Activated naive CD4-positive, alpha-beta T cell treated with anti-CD3 and anti-CD28 coated beads, Interleukin-2, amount 10 ng/mL, durations not matched to agents 7 days and 5 days (primary cell): ENCODE data around the gene MCOLN1.

Experiments
- CTCF ChIA-PET: fragments of 350-600 bp; sonication (Branson Sonifier 250); formaldehyde crosslinking; loops from one replicate; lab custom pipeline; 2021; ENCODE audit warnings: antibody characterized with exemption; lab: Charles Lee
- DNase-seq: peaks from one replicate; pipeline ENCODE4 v3.0.0-alpha.2; 2020
- H3K27ac Mint-ChIP-seq: one replicate; pipeline ENCODE4 v1.8.0; 2021; ENCODE audit warnings: mild to moderate bottlenecking, moderate library complexity, mixed read lengths
- H3K27me3 Mint-ChIP-seq: one replicate; pipeline ENCODE4 v1.8.0; 2021; ENCODE audit warnings: mild to moderate bottlenecking, mixed read lengths
- H3K36me3 Mint-ChIP-seq: one replicate; pipeline ENCODE4 v1.8.0; 2021; ENCODE audit warnings: mixed read lengths
- H3K4me1 Mint-ChIP-seq: one replicate; pipeline ENCODE4 v1.8.0; 2021; ENCODE audit warnings: mixed read lengths
- H3K4me3 Mint-ChIP-seq: one replicate; pipeline ENCODE4 v1.8.0; 2021; ENCODE audit warnings: mild to moderate bottlenecking, moderate library complexity, mixed read lengths
- H3K9me3 Mint-ChIP-seq: one replicate; pipeline ENCODE4 v1.8.0; 2021; ENCODE audit warnings: mixed read lengths

The MCOLN1 gene

GRCh38 chr19:7550987-7551761 lies 28.8 kb downstream of the MCOLN1 start:
- H3K27me3 Mint-ChIP-seq, result no peaks in the 10 kb centered on the region
- no peak overlapping the region for H3K27ac Mint-ChIP-seq
- H3K4me3 Mint-ChIP-seq, result no peak overlapping the region
- peak; percentile 39 for DNase-seq
- H3K9me3 Mint-ChIP-seq, result no peaks in the 10 kb centered on the region
- CTCF ChIA-PET, result interaction anchor here (2.6 kb wide), 1 partner anchor 17 kb away, joined by 12 read pairs; no protein-coding TSS in a partner anchor
- H3K4me1 Mint-ChIP-seq, result peaks cover 22% of the 10 kb centered on the region
- H3K36me3 Mint-ChIP-seq, result peaks cover 32% of the 10 kb centered on the region

- peaks cover 40% of the 10 kb centered on the region for H3K36me3 Mint-ChIP-seq
- H3K27ac Mint-ChIP-seq, result peak overlapping the region; percentile 65
- peaks cover 18% of the 10 kb centered on the region for H3K4me1 Mint-ChIP-seq
- no peaks in the 10 kb centered on the region for H3K9me3 Mint-ChIP-seq
- no peak overlapping the region for H3K4me3 Mint-ChIP-seq
- no peaks in the 10 kb centered on the region for H3K27me3 Mint-ChIP-seq
- CTCF ChIA-PET, result interaction anchor here (2.6 kb wide), 1 partner anchor 16 kb away, joined by 12 read pairs; no protein-coding TSS in a partner anchor
- peak; percentile 34 for DNase-seq
These were observed 30.4 kb downstream of the MCOLN1 start for GRCh38 chr19:7552781-7553180.

GRCh38 chr19:7554565-7554964 lies 32.1 kb downstream of the MCOLN1 start:
- peaks cover 18% of the 10 kb centered on the region for H3K4me1 Mint-ChIP-seq
- no peak overlapping the region for H3K4me3 Mint-ChIP-seq
- no peak overlapping the region for H3K27ac Mint-ChIP-seq
- no peak for DNase-seq
- no peaks in the 10 kb centered on the region for H3K27me3 Mint-ChIP-seq
- CTCF ChIA-PET, result no interaction called here
- no peaks in the 10 kb centered on the region for H3K9me3 Mint-ChIP-seq
- peaks cover 50% of the 10 kb centered on the region for H3K36me3 Mint-ChIP-seq

GRCh38 chr19:7554990-7555864 lies 32.8 kb downstream of the MCOLN1 start:
- H3K27ac Mint-ChIP-seq, result no peak overlapping the region
- CTCF ChIA-PET, result no interaction called here
- no peaks in the 10 kb centered on the region for H3K27me3 Mint-ChIP-seq
- no peak overlapping the region for H3K4me3 Mint-ChIP-seq
- no peaks in the 10 kb centered on the region for H3K9me3 Mint-ChIP-seq
- peaks cover 48% of the 10 kb centered on the region for H3K36me3 Mint-ChIP-seq
- peak; percentile 34 for DNase-seq
- H3K4me1 Mint-ChIP-seq, result peaks cover 16% of the 10 kb centered on the region

GRCh38 chr19:7556696-7557315 lies 34.4 kb downstream of the MCOLN1 start:
- Mint-ChIP-seq H3K9me3 (no peaks in the 10 kb centered on the region), H3K36me3 (peaks cover 40% of the 10 kb centered on the region), H3K4me1 (peaks cover 13% of the 10 kb centered on the region), H3K27me3 (no peaks in the 10 kb centered on the region), H3K27ac (no peak overlapping the region), H3K4me3 (no peak overlapping the region)
- no peak for DNase-seq
- CTCF ChIA-PET, result no interaction called here

GRCh38 chr19:7558667-7559066 lies 36.2 kb downstream of the MCOLN1 start:
- H3K4me1 Mint-ChIP-seq, result no peaks in the 10 kb centered on the region
- CTCF ChIA-PET, result interaction anchor here (3.3 kb wide), 1 partner anchor 10 kb away, joined by 13 read pairs; no protein-coding TSS in a partner anchor
- no peak overlapping the region for H3K27ac Mint-ChIP-seq
- H3K9me3 Mint-ChIP-seq, result no peaks in the 10 kb centered on the region
- H3K27me3 Mint-ChIP-seq, result no peaks in the 10 kb centered on the region
- no peak overlapping the region for H3K4me3 Mint-ChIP-seq
- DNase-seq, result no peak
- peaks cover 38% of the 10 kb centered on the region for H3K36me3 Mint-ChIP-seq

- H3K36me3 Mint-ChIP-seq, result peaks cover 38% of the 10 kb centered on the region
- no peak overlapping the region for H3K27ac Mint-ChIP-seq
- H3K4me3 Mint-ChIP-seq, result no peak overlapping the region
- CTCF ChIA-PET, result interaction anchor here (3.3 kb wide), 1 partner anchor 9 kb away, joined by 13 read pairs; no protein-coding TSS in a partner anchor
- H3K4me1 Mint-ChIP-seq, result no peaks in the 10 kb centered on the region
- no peaks in the 10 kb centered on the region for H3K27me3 Mint-ChIP-seq
- H3K9me3 Mint-ChIP-seq, result no peaks in the 10 kb centered on the region
- DNase-seq, result no peak
These were observed 36.7 kb downstream of the MCOLN1 start for GRCh38 chr19:7559102-7559501.

- H3K36me3 Mint-ChIP-seq, result peaks cover 35% of the 10 kb centered on the region
These were observed 37.8 kb downstream of the MCOLN1 start for GRCh38 chr19:7560255-7560654.

GRCh38 chr19:7561325-7561724 lies 38.9 kb downstream of the MCOLN1 start:
- H3K36me3 Mint-ChIP-seq, result peaks cover 29% of the 10 kb centered on the region
- CTCF ChIA-PET, result no interaction called here
- H3K27ac Mint-ChIP-seq, result no peak overlapping the region

More at GRCh38 chr19:7560255-7560654, 37.8 kb downstream of the MCOLN1 start:
- DNase-seq, result no peak
- no peak overlapping the region for H3K4me3 Mint-ChIP-seq
- no peak overlapping the region for H3K27ac Mint-ChIP-seq
- H3K9me3 Mint-ChIP-seq, result no peaks in the 10 kb centered on the region
- CTCF ChIA-PET, result interaction anchor here (3.3 kb wide), 1 partner anchor 8 kb away, joined by 13 read pairs; no protein-coding TSS in a partner anchor
- H3K27me3 Mint-ChIP-seq, result no peaks in the 10 kb centered on the region
- no peaks in the 10 kb centered on the region for H3K4me1 Mint-ChIP-seq

GRCh38 chr19:7562646-7563393 lies 40.4 kb downstream of the MCOLN1 start:
- Mint-ChIP-seq H3K36me3 (peaks cover 20% of the 10 kb centered on the region), H3K9me3 (no peaks in the 10 kb centered on the region), H3K4me3 (no peak overlapping the region), H3K4me1 (no peaks in the 10 kb centered on the region), H3K27me3 (no peaks in the 10 kb centered on the region), H3K27ac (no peak overlapping the region)
- peak; percentile 48 for DNase-seq
- CTCF ChIA-PET, result no interaction called here

More at GRCh38 chr19:7561325-7561724, 38.9 kb downstream of the MCOLN1 start:
- Mint-ChIP-seq H3K9me3 (no peaks in the 10 kb centered on the region), H3K27me3 (no peaks in the 10 kb centered on the region), H3K4me3 (no peak overlapping the region), H3K4me1 (no peaks in the 10 kb centered on the region)
- DNase-seq, result no peak

GRCh38 chr19:7564866-7565265 lies 42.4 kb downstream of the MCOLN1 start:
- peaks cover 2% of the 10 kb centered on the region for H3K4me1 Mint-ChIP-seq
- no peak overlapping the region for H3K27ac Mint-ChIP-seq
- no peak overlapping the region for H3K4me3 Mint-ChIP-seq
- no peaks in the 10 kb centered on the region for H3K27me3 Mint-ChIP-seq
- H3K9me3 Mint-ChIP-seq, result no peaks in the 10 kb centered on the region
- CTCF ChIA-PET, result no interaction called here
- H3K36me3 Mint-ChIP-seq, result peaks cover 10% of the 10 kb centered on the region
- DNase-seq, result no peak

- Mint-ChIP-seq H3K9me3 (no peaks in the 10 kb centered on the region), H3K27ac (no peak overlapping the region), H3K4me1 (peaks cover 2% of the 10 kb centered on the region), H3K27me3 (no peaks in the 10 kb centered on the region), H3K4me3 (no peak overlapping the region), H3K36me3 (peaks cover 8% of the 10 kb centered on the region)
- CTCF ChIA-PET, result no interaction called here
- DNase-seq, result no peak
These were observed 42.9 kb downstream of the MCOLN1 start for GRCh38 chr19:7565332-7565731.

GRCh38 chr19:7570761-7571160 lies 48.3 kb downstream of the MCOLN1 start:
- Mint-ChIP-seq H3K4me1 (peaks cover 2% of the 10 kb centered on the region), H3K36me3 (no peaks in the 10 kb centered on the region)

More at GRCh38 chr19:7570761-7571160, 48.3 kb downstream of the MCOLN1 start:
- DNase-seq, result no peak
- H3K9me3 Mint-ChIP-seq, result no peaks in the 10 kb centered on the region
- H3K4me3 Mint-ChIP-seq, result no peak overlapping the region
- CTCF ChIA-PET, result no interaction called here
- no peaks in the 10 kb centered on the region for H3K27me3 Mint-ChIP-seq
- H3K27ac Mint-ChIP-seq, result no peak overlapping the region
